NCI-H82 treated with DMSO at 0.1 percent for 48 hours (cell line): Measurements from ENCODE around the gene TAOK1.
A peak's percentile ranks its signal among the peaks of the same experiment; 100 is the strongest.

Experiments
- DNase-seq: peaks from one replicate; lab custom pipeline; 2025; ENCODE audit not compliant: unreplicated experiment; lab: John Stamatoyannopoulos, UW

Gene TAOK1

GRCh38 chr17:29378500-29378899 is 11.7 kb upstream of the TAOK1 start:
- no peak for DNase-seq

DNA sequence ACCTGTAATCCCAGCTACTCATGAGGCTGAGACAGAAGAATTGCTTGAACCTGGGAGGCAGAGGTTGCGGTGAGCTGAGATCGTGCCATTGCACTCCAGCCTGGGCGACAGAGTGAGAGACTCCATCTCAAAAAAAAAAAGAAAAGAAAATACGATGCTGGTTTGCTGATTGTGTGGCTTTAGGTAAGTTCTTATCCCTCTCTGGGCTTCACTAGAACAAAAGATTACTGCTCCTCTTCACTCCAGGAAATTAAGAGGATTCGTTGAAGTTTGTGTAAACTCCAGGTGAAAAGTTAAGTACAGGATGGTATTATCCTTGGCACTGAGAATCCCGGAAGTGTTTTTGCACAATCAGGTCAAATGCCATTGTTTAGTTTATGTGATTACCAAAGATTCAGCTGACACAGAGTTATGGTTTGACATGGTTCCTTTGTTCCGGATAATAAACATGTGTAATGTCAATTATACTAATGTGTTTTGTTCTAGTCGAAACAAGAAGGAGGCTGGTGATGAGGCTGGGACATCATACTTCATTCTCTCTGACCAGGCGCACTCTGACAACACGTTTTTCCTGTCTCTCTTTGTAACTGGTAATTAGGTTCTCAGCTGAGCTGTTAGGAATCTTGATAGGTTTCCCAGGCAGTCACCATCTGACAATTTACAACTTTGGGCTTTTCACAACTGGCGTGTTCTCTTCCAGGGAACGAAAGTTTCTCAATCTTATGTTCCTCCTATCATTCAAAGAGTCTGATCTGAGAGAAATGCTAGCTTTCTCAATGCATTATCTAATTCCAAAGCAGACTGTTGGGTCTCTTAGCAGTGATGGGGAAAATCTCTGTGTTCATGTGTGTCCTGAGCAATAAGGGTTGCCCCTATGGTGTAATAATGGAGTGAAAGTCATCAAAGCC is 10.8 kb upstream of the TAOK1 start:
- DNase-seq: no peak

DNA sequence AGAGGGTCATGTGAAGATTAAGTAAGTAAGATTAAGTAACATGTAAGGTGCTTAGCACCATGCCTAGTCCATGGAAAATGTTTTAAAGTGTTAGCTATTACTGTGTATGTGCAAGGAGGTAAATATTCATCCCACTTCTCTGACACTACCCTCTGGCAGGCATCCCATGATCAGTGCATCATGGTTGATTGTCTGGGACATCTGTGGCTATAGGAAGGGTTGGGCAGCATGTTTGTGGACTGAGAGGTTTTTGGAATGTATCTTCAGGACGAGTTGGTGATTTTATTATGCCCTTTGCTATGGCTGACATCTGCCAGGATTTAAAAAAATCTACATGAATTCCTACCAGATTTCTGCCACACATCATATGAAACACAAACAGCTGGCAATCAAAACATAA is 6.5 kb upstream of the TAOK1 start:
- DNase-seq: no peak

DNA sequence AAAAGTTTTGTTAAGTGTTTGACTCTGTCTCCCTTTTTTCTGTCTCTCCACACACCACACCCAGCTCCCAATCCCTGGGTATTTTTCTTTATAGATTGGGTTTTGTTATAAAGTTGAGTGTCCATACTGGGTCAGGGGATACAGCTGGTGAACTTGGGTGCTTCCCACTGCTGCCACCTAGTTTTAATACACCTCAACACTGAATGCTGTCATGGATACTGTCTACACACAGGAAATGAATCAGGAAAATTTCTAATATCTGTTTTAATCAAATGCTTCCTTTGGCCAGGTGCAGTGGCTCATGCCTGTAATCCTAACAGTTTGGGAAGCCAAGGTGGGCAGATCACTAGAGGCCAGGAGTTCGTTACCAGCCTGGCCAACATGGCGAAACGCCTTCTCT is 5.3 kb upstream of the TAOK1 start:
- no peak for DNase-seq

DNA sequence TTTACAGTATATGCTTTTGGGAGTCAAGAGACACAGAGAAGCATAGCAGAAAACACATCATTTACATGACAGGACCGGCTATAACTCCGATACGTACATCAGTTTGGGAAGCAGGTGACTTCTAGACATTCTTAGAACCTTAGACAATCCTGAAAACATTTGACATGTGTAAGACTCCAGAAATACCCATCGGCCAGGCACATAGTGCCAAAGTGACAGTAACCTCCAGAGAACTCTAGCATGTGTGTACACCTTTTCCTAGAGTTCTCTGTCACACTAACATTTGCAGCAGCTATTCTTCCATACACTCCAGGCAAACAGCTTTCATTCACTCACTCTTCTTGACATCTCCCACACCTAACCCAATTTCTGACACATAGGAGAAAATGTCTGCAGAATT is 3.4 kb upstream of the TAOK1 start:
- no peak for DNase-seq

DNA sequence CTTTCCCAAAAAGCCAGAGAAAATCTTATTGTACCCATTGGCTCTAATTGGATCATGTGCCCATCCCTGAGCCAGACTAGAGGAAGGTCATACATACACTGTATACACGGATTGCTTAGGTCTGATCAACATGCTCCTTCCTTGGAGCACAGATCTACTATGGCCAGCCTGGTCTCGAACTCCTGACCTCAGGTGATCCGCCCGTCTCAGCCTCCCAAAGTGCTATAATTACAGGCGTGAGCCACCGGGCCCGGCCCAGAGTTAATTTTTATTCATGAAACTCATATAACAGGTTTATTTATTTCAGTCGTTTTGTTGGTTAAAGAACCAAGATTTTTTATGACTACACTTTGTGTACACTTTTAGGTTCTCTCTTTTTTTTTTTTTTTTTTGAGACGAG is 1.2 kb upstream of the TAOK1 start:
- no peak for DNase-seq

GRCh38 chr17:29390851-29391631 is 878 bp downstream of the TAOK1 start:
- DNase-seq: peak; percentile 49

- DNase-seq: no peak
These were observed 3.3 kb downstream of the TAOK1 start for GRCh38 chr17:29393436-29393835.

DNA sequence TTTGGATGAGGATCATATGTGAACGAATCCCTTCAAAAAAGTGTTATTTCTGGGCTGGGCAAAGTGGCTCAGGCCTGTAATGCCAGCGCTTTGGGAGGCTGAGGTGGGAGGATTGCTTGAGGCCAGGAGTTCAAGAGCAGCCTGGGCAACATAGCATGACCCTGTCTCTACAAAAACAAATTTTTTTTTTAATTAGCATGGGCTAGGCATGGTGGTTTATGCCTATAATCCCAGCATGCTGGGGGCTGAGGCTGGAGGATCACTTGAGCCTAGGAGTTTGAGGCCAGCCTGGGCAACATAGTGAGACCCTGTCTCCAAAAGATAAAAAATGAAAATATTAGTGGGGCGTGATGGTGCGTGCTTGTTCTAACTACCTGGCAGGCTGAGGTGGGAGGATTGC is 4.6 kb downstream of the TAOK1 start:
- DNase-seq: no peak

DNA sequence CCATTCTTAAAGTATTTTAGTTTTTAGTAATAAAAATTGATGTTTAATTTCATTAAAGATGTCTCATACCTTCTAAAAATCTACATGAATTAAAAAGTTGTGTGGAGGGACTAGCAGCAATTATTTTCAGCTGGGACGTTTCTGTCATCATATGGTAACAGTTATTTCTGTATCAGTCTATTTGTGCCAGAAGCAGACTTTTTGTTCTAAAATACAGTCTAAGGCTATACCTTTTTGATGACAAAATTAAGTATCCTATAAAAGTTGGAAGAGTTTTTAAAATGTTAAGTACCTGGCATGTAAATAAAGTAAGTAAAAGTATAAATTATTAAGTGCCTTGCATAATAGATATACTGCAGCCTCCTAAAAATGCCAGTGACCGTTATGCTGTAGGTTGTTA is 5.9 kb downstream of the TAOK1 start:
- DNase-seq: no peak

- DNase-seq: no peak
These were observed 9.5 kb downstream of the TAOK1 start for GRCh38 chr17:29399634-29400033.

DNA sequence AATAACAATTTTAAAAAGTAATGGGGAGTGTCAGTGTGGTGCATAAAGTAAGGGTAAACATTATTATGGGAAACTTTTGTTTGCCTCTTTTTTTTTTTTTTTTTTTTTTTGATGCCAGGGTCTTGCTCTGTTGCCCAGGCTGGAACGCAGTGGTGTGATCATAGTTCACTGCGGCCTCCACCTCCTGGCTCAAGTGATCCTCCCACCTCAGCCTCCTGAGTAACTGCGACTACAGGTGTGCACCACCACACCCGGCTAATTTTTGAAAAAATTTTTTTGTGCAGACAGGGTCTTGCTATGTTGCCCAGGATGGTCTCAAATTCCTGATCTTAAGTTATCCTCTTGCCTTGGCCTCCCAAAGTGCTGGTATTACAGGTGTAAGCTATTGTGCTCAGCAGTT is 10.7 kb downstream of the TAOK1 start:
- DNase-seq: no peak

GRCh38 chr17:29401258-29401657 is 11.1 kb downstream of the TAOK1 start:
- DNase-seq: no peak

GRCh38 chr17:29407856-29408255 is 17.7 kb downstream of the TAOK1 start:
- no peak for DNase-seq

DNA sequence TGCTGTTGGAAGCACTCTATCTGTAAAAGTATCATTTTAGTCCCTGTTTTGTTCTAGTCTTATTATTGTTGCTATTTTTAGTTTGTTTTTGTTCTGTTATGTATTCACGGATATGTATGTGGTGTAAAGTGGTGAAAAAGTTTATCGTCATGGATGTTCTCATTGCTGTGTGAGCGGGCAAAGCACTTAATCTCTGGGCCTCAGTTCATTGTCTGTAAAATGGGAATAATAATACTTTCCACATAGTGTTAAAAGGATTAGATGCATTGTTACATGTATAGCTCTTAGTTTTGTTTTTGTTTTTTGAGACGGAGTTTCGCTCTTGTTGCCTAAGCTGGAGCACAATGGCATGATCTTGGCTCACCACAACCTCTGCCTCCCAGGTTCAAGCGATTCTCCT is 19.8 kb downstream of the TAOK1 start:
- DNase-seq: no peak

DNA sequence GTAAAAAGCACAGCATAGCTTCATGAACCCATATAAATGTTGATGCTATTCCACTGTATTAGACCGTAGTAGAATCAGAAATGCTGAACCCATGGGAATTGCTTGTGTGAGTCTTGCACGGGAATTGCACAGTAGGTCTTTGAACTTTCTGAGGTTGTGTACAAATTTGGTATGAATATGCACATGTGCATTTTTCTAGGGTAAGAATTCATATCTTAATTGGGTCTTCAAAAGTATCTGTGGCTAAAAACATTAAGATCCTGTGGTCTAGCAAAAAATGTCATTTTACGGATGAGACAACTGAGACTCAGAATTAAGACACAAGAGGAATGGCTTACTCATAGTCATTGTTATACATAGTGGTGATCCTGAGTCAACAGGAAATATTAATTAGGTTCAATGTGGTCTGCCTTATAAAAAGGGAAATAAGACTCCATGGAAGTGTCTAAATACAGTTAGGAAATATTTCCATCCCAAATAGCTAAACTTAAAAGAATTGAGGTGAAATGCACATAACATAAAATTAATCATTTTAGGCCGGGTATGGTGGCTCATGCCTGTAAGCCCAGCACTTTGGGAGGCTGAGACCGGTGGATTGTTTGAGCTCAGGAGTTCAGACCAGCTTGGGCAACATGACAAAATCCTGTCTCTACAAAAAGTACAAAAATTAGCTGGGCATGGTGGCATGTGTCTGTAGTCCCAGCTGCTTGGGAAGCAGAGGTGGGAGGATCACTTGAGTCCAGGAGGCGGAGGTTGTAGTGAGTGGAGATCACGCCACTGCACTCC is 22.8 kb downstream of the TAOK1 start:
- DNase-seq: no peak

DNA sequence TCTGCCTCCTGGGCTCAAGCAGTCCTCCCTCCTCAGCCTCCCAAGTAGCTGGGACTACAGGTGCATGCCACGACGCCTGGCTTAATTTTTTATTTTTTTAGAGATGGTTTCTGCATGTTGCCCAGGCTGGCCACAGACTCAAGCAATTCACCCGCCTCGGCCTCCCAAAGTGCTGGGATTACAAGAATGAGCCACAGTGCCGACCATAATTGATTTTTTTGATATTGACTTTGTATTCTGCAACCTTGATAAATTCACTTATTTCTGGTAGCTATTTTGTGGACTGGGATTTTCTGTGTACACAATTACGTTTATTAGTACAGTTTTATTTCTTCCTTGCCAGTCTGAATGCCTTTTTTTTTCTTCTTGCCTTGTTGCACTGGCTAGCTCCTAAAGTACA is 30.0 kb downstream of the TAOK1 start:
- DNase-seq: no peak

- DNase-seq: no peak
These were observed 40.1 kb downstream of the TAOK1 start for GRCh38 chr17:29430275-29430674.

- no peak for DNase-seq
These were observed 43.4 kb downstream of the TAOK1 start for GRCh38 chr17:29433541-29433940.

GRCh38 chr17:29434550-29434949 is 44.4 kb downstream of the TAOK1 start:
- no peak for DNase-seq

DNA sequence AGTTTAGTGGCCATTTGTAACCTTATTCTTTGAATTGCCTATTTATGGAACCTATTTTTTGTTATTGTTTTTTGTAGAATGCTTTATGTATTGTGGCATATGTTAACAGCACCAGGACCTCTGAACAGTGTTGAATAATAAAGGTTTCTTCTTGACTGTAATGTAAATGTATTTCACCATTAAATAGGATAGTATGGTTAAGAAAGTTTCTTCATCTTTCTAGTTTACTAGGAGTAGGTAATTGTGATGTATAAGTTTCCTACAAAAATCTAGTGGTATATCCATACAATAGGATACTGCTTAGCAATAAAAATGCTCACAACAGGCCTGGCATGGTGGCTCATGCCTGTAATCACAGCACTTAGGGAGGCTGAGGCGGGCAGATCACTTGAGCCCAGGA is 52.3 kb downstream of the TAOK1 start:
- DNase-seq: no peak
